Stimulated activated CD8-positive, alpha-beta memory T cell treated with anti-CD3 and anti-CD28 coated beads, Interleukin-4, amount 100 ng/mL, for 1 hour (primary cell): ENCODE measurements around the gene GLUL.
A peak's percentile ranks its signal among the peaks of the same experiment; 100 is the strongest.

Experiments used
- DNase-seq, 2 donors: peaks; one replicate each; pipeline ENCODE4 v3.0.0-alpha.2; 2020; ENCODE audit warnings: low read depth in 2 of 2, low spot score in 1 of 2

GLUL gene

GRCh38 chr1:182391362-182392049, at the start of gene GLUL:
TSS of gene GLUL (minus strand) at chr1:182391790. CDS start at chr1:182388737, 3,053 bp downstream.
- DNase-seq, result peak; percentile 25 to 30

DNA sequence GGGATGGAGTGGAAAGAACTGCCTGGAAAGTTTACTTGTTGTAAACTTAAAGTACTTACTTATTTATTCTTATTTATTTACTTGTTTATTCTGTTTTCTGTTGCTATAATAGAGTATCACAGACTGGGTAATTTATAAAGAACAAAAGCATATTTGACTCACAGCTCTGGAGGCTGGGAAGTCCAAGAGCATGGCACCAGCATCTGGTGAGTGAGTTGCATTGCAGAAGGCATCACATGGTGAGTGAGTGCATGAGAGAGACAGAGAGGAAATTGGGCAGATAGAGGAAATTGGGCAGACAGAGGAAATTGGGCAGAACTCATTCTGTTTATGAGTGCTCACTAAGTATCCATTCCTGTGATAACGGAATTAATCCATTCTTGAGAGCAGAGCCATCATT, 46.7 kb upstream of the GLUL start:
- DNase-seq, result no peak

DNA sequence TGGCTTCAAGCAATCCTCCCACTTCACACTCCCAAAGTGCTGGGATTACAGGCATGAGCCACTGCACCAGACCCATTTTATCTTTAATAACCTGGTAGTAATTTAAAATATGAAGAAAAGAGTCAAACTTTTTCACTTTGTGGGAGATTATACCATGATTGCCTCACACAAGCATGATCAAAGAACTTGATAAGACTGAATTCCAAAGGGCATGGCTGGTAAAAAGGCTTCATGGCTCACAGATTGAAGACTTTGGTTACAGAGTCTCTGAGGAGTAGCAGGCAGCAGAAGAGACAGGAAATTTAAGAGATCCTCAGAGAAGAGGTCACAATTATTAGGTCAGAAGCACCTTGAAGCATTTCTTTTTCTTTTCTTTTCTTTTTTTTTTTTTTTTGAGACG, 42.0 kb upstream of the GLUL start:
- no peak for DNase-seq

- DNase-seq, result no peak
These were observed 39.7 kb upstream of the GLUL start for GRCh38 chr1:182431278-182431677.

DNA sequence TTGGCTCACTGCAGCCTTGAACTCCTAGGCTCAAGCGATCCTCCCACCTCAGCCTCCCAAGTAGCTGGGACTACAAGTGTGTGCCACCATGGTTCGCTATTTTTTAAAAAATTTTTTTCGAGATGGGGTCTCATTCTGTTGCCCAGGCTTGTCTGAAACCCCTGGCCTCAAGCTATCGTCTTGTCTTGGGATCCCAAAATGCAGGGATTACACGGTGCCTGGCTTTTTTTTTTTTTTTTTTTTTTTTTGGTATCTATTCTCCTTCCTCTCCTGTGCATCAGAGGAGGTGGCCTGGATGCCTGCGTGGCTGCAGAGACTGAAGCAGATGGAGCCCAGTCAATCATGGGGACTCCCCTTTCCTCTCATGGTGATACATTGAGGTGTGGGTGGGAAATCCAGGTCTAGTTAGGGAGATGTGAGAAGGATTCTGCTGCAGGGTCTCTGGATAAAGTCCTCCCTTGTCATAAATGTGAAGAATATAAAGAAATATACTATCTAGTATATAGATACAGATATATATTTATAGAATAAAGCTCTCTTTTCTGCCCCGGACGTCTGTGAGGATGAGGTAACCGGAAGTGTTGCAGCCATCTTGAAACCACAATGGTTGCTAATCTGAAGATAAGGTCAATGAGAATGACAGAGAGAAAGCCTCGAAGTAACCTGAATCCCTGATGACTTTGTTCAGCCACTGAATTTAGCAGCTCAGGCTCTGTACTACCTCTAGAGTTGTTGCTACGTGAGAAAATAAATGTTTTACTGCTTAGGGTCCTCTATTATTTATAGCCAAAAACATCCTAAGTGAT, 38.9 kb upstream of the GLUL start:
- DNase-seq, result no peak

DNA sequence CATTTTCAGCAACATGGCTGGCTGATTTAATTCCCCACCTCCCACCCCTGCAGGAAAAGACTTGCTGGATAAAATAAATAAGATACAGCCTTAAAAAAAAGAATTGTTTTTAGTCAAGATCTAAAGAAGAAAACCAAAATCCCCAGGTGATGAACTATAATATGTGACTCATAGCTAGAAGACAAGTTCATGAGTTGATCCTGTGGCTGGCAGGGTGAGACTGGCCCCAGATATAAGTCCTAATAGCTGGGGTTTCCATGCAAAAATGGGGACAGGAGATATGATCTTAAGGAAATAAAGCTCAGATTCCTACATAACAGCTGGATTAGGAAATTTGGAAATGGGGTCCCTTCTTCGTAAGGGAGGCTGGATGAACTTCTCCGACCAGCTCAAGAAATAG, 36.5 kb upstream of the GLUL start:
- no peak for DNase-seq

DNA sequence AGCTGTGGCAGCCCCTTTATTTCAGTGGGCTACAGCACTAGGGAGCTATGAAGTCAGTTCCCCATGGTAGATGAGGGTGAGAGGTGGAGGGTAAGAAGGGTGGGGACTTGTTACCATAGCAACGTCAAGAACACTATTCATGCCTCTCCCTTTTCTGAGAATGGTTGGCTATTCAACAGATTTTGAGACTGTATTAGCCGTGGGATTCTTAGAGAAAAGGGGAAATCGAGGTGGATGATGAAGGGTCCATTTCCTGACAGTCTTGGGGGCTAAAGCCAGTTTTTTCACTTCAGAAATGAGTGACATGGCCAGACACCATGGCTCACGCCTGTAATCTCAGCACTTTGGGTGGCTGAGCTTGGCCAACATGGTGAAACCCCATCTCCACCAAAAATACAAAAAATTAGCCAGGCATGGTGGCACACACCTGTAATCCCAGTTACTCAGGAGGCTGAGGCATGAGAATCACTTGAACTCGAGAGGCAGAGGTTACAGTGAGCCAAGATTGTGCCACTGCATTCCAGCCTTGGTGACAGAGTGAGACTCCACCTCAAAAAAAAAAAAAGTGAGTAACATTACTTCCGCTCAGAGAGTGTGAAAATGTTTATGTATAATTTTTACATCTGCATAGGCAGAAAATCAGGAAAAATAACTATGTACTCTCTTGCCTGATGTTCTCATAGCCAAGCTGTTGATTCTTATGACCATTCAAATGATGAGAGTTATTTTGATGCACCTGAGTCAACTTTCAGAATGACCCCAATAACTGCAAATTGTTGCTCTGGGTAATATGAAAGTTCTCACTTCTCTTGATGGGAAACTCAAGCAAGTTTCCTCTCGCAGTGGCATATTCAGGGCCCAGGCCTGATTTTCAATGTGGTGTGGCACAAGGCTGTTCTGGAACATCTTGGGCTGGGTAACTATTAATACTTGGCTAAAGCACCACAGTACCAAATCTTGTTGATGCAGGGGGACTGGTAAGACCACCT, 35.1 kb upstream of the GLUL start:
- DNase-seq, result no peak

GRCh38 chr1:182415789-182416188, 24.2 kb upstream of the GLUL start:
- no peak for DNase-seq

GRCh38 chr1:182413969-182414368, 22.4 kb upstream of the GLUL start:
- DNase-seq, result no peak

- DNase-seq, result no peak
These were observed 21.9 kb upstream of the GLUL start for GRCh38 chr1:182413486-182413885.

DNA sequence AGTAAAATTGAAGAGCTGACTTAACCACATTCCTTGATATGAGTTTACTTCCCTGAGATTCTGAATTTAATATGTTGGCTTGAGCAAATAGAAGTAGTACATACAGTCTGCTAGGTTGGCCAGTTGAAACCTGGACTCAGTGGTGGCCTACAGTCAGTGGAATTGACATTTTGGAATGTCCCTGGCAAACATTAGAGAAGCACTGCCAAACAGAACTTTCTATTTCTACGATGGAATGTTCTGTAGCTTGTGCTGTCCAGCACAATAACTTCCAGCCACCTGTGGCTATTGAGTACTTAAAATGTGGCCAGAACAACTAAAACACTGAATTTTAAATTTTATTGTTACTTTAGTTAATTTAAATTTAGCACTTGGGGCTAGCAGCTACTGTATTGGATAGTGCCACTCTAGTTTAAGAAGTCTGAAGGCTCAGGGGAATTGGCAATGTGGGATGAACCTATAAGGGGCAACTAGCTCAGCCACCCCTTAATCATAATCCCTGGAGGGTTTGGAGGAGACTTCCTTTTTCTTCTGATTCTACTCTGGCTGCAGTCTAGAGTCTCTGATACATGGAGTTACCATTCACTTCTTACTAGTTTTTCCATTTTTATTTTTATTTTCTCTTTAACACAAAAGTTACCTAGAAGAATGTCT, 19.2 kb upstream of the GLUL start:
- DNase-seq, result no peak

DNA sequence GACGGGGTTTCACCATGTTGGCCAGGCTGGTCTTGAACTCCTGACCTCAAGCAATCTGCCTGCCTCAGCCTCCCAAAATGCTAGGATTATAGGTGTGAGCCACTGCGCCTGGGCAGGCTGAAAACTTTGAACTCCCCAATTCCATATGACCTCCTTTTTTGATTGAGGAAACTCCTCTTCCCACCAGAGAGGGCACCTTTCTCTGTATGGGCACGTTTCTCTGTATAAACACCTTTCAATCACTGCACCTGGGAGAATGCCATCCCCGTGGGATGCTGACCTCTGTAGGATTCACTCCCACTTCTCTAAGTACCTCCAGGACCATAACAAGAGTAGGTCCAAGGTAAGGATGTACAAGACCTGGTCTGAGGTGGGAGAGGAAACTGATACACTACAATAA, 18.5 kb upstream of the GLUL start:
- no peak for DNase-seq

- DNase-seq, result no peak
These were observed 17.0 kb upstream of the GLUL start for GRCh38 chr1:182408435-182409075.

DNA sequence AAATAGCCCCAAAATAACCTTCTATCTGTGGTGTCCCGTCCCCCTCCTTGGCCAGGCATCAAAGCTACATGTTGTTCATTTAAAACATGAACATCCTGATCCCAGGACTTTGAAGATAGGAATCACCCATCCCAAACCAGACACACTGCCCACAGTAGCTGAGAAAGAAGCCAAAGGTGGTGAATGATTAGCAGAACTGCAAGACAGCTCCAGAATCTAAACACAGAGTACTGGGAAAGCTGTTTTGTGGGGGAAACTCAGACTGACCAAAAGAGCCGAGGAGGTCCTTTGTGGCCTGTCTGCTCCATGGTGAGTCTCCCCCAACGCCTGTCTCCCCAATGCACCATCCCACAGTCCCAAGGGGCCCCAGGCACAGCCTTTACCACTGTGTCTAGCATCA, 16.1 kb upstream of the GLUL start:
- DNase-seq, result no peak

GRCh38 chr1:182406012-182406411, 14.4 kb upstream of the GLUL start:
- no peak for DNase-seq

- no peak for DNase-seq
These were observed 14.0 kb upstream of the GLUL start for GRCh38 chr1:182405578-182405977.

DNA sequence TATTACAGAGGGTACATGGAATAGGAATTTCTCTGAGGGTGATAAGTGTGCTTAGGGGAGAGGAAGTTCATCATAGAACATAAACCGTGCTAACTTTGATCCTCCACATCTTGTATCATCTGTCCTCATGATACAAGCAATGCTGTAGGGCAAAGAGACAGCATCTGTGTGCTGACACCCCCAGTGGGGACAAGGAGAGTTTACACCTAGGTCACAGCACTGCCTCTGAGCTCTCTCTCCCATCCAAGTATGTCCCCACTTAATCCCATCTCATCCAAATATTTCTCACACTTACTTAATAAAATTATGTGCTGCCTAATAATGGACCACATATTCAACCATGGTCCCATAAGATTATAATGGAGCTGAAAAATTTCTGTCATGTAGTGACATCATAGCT, 13.2 kb upstream of the GLUL start:
- no peak for DNase-seq

DNA sequence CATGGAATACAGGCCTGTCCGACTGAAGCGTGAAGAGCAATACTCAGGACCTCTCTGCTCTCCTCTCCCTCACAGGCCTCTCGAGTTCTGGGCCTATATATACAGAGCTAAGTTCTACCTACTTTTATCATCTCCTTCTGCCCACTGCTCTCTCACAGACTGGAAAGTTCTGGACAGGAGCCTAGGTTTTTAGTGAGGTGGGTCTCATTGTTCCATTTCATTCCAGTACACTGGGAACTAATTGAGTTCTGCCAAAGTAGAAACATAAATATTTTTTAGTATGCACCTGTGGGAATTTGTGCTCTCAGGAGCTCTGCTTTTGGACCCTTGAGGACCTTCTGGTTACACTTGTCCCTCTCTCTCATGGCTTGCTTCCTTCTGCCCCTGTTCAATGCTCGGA, 9.0 kb upstream of the GLUL start, which contains the start of gene TEDDM1:
TSS of gene TEDDM1 (minus strand) at position 101 of the 400 bp plus-strand sequence. CDS start 182 bp downstream, outside the sequence.
- no peak for DNase-seq

DNA sequence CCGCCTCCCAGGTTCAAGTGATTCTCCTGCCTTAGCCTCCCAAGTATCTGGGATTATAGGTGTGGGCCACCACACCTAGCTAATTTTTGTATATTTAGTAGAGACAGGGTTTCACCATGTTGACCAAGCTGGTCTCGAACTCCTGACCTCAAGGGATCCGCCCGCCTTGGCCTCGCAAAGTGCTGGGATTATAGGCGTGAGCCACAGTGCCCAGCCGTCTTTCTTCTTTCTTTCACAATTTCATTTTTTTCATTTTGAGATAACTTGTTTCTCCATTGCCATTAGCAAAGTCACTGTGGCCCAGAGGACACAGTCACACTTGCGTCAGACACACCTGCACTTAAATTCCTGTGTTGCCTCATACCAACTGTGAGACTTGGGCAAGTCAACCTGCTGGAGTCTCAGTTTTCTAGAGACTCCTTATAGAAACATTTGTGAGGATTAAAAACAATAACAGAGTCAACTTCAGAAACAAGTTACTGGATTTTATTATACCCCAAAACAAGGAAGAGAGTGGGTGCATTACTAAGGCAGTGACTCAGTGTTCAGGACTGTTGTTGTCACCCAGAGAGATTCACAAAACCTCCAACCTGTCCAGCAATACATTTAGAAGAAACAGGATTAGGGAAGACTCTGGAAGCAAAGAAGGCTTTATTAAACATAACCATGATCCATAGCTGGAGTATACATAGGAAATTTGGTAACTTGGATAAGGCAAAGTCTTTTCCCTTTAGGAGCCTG, 6.2 kb upstream of the GLUL start:
- no peak for DNase-seq

GRCh38 chr1:182395906-182396305, 4.3 kb upstream of the GLUL start:
- no peak for DNase-seq
